Activated CD8-positive, alpha-beta memory T cell treated with anti-CD3 and anti-CD28 coated beads for 36 hours (primary cell): Measurements from ENCODE around the gene ASTL. TPM values are rescaled to one million over a fixed set of nuclear protein-coding genes. Genes with fewer than 3 reads are reported as not detected.

ENCODE experiments used
- CTCF ChIA-PET: fragments of 350-600 bp; sonication (Branson Sonifier 250); formaldehyde crosslinking; loops from one replicate; lab custom pipeline; 2021; ENCODE audit warnings: antibody characterized with exemption; lab: Charles Lee
- POLR2A ChIA-PET: fragments of 350-600 bp; sonication (Branson Sonifier 250); formaldehyde crosslinking; loops from one replicate; lab custom pipeline; 2021; ENCODE audit warnings: antibody characterized with exemption; lab: Charles Lee
- total RNA-seq, 2 experiments: library from RNA; stranded (reverse); gene quantifications; one replicate each; pipeline ENCODE4 v1.2.3, GENCODE V29; 2021

ASTL gene
- total RNA-seq: 10 to 100 TPM; 18.1 to 19.3 TPM

DNA sequence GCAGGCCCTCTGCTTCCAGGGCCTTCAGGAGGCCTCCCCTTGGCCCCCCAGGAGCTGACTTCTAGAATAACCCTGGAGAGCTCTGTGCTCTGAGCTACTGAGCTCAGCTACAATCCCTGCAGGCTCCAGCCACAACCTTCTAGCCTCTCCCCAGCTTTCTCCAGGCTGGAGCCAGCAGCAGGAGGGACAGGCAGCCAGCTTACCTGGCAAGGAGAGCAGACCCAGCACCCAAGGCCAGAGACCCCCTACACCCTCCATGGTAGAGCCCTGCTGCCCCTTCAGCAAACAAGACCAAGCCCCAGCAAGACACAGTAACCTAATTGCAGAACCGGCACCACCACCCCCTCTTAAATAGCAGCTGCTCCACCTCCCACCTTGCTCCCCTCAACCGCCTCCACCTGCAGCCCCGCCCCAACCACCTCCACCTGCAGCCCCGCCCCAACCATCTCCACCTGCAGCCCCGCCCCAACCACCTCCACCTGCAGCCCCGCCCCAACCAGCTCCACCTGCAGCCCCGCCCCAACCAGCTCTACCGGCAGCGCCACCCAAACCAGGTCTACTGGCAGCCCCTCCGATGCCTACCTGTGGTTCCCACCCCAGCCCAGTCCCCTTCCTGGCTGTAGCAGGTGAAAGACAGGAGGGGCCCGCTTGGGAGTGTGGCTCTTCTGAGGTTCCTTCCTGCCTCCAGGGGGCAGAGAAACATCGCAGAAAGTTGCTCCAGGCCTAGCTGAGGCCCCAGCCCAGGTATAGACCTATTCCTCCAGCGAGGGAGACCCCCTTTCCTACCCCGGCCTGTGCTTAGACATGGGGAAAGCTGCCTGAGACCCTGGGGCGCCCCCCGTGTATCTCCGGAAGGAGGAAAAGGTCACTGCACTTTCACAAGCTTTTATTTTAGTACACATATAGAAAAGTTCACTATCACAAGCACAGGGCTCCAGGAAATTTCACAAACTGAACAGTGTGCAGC, at the start of gene ASTL:
ASTL (minus strand) TSS at position 324 of the 967 bp plus-strand sequence; CDS start at position 258, 66 bp downstream.
- CTCF ChIA-PET: interaction anchor here (0.7 to 4.3 kb wide), 21 partner anchors 10 to 152 kb away, joined by 3 to 104 read pairs (median 4); no protein-coding TSS in a partner anchor
- POLR2A ChIA-PET: interaction anchor here (0.7 to 3.2 kb wide), 6 partner anchors 20 to 129 kb away, joined by 3 to 13 read pairs (median 6); partner anchors contain the start of gene STARD7

DNA sequence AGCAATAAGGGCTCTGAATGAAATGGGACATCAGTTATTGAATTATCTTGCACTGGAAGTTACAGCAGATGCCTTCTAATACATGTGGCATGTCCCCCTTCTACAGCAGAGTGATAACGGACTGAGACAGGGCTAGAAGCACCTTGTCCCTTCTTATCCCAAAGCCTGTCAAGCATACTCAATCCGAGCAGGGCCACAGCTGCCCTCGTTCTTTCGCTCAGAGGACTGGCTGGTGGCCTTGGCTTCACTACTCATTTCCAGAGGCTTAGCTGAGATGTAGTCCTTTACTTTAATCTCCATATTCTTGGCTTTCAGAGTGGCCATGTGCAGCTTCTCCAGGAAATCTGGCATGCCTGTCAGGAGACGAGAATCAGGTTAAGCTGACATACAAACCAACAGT, 48.3 kb upstream of the ASTL start:
- CTCF ChIA-PET: interaction anchor here (1.3 to 3.0 kb wide), 2 partner anchors 12 kb away, joined by 5 to 10 read pairs; no protein-coding TSS in a partner anchor
- POLR2A ChIA-PET: no interaction called here

GRCh38 chr2:96185516-96185915, 47.2 kb upstream of the ASTL start:
- ChIA-PET CTCF (interaction anchor here (1.1 to 3.0 kb wide), 2 partner anchors 11 to 45 kb away, joined by 3 to 10 read pairs; no protein-coding TSS in a partner anchor), POLR2A (interaction anchor here (0.9 kb wide), 1 partner anchor 23 kb away, joined by 3 read pairs; the partner anchor contains the start of gene STARD7)

DNA sequence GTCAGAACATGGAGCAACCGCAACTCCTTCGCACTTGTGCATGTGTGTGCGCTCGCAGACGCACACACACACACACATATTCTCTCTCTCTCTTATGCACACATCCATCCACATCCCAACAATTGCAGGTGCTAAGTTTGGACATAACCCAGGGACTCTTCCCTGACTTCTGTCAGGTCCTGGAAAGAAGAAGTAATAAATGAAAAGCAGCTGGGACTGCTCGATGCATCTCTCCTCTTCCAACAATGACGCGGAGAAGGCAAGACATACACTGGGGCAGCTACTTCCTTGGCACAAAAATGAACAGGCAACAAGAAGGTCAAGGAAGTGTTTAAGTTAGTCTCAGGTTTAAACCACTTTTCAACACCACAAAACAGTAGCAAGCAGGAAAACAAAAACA, 46.7 kb upstream of the ASTL start:
- POLR2A ChIA-PET: interaction anchor here (0.9 kb wide), 1 partner anchor 23 kb away, joined by 3 read pairs; the partner anchor contains the start of gene STARD7

GRCh38 chr2:96184188-96184587, 45.9 kb upstream of the ASTL start:
- CTCF ChIA-PET: interaction anchor here (3.0 kb wide), 1 partner anchor 9 kb away, joined by 10 read pairs; no protein-coding TSS in a partner anchor
- POLR2A ChIA-PET: no interaction called here

More for the DNA sequence above, 46.7 kb upstream of the ASTL start:
- CTCF ChIA-PET: interaction anchor here (1.1 to 3.0 kb wide), 2 partner anchors 10 to 44 kb away, joined by 3 to 10 read pairs; no protein-coding TSS in a partner anchor

DNA sequence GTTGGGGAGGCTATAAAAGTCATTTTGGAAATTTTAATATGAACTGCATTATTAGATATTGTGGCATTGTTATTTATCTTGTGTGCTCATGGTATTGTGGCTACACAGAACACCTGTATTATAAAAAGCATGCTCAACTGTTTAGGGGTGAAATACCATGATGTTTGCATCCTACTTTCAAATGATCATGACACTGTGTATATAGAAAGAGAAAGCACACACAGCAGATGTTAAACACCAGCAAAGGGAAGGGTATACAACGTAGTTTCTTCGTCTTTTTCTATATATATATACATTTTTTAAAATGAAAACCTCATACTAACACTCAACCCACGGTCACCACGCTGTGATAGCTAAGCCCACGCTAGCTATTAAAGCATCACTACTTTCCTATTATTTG, 43.2 kb upstream of the ASTL start:
- ChIA-PET POLR2A (interaction anchor here (0.7 to 1.5 kb wide), 3 partner anchors 28 to 582 kb away, joined by 3 to 5 read pairs (median 4); no protein-coding TSS in a partner anchor), CTCF (interaction anchor here (0.7 to 2.0 kb wide), 4 partner anchors 26 to 159 kb away, joined by 3 to 6 read pairs (median 5); no protein-coding TSS in a partner anchor)

GRCh38 chr2:96180521-96180920, 42.2 kb upstream of the ASTL start:
- CTCF ChIA-PET: interaction anchor here (0.6 to 2.0 kb wide), 5 partner anchors 15 to 159 kb away, joined by 3 to 6 read pairs (median 5); no protein-coding TSS in a partner anchor
- POLR2A ChIA-PET: no interaction called here

DNA sequence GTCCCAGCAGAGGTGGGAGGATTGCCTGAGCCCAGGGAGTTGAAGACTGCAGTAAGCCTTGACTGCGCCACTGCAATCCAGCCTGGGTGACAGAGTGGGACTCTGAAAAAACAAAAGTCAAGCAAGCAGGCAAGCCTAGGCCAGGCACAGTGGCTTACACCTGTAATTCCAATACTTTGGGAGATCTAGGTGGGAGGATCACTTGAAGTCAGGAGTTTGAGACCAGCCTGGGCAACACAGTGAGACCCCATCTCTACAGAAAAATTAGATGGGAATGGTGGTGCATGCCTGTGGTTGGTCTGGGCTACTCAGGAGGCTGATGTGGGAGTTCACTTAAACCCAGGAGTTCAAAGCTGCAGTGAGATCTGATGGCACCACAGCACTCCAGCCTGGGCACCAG, 41.7 kb upstream of the ASTL start:
- CTCF ChIA-PET: interaction anchor here (0.6 to 2.0 kb wide), 5 partner anchors 16 to 159 kb away, joined by 3 to 6 read pairs (median 5); no protein-coding TSS in a partner anchor
- POLR2A ChIA-PET: no interaction called here

- ChIA-PET POLR2A (no interaction called here), CTCF (interaction anchor here (0.7 to 4.7 kb wide), 3 partner anchors 34 to 60 kb away, joined by 4 to 89 read pairs (median 5); partner anchors contain the start of genes ADRA2B and DUSP2)
Measured at GRCh38 chr2:96176661-96177060, 38.4 kb upstream of the ASTL start.

- POLR2A ChIA-PET: no interaction called here
- CTCF ChIA-PET: interaction anchor here (1.4 to 4.7 kb wide), 7 partner anchors 9 to 59 kb away, joined by 5 to 104 read pairs (median 12); partner anchors contain the start of genes ADRA2B, ASTL and DUSP2
Measured at GRCh38 chr2:96175951-96176350, 37.6 kb upstream of the ASTL start.

DNA sequence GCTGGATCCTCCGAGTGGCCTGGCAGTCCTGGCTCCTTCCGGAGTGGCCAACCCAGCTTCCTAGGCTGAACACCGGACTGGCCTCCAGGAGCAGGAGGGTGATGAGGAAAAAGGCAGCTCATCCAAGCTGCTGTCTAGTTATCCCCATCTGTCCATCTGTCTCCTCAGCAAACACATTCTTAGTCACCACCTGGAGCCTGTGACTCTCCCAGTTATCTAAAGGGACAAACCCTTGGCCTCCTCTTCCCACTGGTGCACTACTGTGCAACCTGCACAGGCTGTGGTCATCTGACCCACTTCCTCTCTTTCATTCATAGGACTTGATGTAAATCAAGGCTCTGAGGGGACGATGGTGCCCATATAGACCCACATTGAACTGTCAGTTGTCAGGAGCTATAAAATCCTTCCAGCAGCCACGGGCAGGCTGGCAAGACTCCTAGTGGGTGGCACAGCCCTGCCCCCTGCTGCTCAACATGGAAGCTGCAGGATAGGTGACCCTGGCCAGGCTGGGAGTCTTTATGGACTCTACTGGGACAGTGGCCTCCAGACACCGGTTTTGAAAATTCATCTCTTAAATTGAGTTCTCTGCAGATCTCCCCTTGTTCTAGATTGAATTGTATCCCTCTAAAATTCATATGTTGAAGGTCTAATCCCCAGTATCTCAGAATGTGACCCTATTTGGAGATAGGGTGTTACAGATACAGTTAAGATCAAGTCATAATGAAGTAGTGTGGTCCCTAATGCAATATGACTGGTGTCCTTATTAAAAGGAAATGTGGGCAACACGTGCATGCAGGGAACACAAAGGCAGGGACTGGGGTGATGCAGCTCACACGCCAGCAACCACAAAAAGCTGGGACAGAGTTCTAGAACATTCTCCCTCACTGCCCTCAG, 36.2 kb upstream of the ASTL start:
- CTCF ChIA-PET: interaction anchor here (0.6 to 4.7 kb wide), 25 partner anchors 10 to 182 kb away, joined by 3 to 104 read pairs (median 6); partner anchors contain the start of genes ADRA2B, ASTL, DUSP2 and STARD7
- POLR2A ChIA-PET: interaction anchor here (0.6 to 1.7 kb wide), 5 partner anchors 10 to 416 kb away, joined by 4 to 19 read pairs (median 9); partner anchors contain the start of genes ASTL and DUSP2

- POLR2A ChIA-PET: no interaction called here
- CTCF ChIA-PET: interaction anchor here (1.0 kb wide), 1 partner anchor 33 kb away, joined by 4 read pairs; the partner anchor contains the start of gene ASTL
Measured at GRCh38 chr2:96171831-96172230, 33.5 kb upstream of the ASTL start.

DNA sequence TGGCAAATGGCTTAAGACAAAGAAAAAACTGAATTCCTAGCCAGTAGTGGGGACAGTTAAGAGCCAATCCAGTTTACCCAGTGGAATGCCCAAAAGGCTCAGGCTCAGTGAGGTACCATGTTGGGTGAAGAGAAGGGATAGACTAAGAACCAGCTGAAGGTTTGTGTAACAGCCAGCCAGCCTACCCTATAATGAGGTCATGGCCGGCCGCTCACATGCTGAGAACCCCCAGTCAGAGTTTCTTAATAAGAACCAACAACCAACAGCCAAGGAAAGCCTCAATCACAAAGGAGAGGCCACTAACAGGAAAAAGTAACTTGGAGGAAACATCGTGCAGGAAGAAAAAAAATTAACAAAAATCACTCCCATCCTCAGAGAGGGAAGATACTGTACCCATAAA, 32.3 kb upstream of the ASTL start:
- CTCF ChIA-PET: interaction anchor here (1.4 to 1.6 kb wide), 2 partner anchors 29 to 32 kb away, joined by 3 to 4 read pairs; partner anchors contain the start of gene ASTL
- POLR2A ChIA-PET: no interaction called here

DNA sequence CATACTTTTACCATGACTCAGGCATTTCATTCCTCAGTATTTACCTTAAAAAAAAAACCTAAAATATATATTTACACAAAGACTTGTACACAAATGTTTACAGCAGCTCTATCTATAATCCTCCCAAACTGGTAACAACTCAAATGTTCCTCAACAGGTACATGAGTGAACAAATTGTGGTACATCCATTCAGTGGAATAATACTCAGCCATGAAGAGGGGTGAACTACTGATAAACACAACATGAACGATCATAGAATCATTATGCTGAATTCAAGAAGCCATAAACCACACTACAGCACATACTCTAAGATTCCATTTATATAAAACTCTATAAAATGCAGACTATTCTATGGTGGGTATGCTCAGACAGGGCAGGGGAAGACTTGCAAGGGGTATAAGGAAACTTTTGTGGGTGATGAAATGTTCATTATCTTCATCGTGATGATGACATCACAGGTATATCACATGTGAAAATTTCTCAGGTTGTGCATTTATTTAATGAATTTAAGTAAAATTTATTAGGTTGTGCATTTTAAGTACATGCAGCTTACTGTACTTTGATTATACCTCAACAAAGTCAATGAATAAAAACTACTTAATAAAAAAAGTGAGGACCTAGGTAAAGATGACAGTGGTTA, 31.7 kb upstream of the ASTL start:
- ChIA-PET CTCF (interaction anchor here (1.4 to 1.6 kb wide), 2 partner anchors 28 to 31 kb away, joined by 3 to 4 read pairs; partner anchors contain the start of gene ASTL), POLR2A (no interaction called here)

DNA sequence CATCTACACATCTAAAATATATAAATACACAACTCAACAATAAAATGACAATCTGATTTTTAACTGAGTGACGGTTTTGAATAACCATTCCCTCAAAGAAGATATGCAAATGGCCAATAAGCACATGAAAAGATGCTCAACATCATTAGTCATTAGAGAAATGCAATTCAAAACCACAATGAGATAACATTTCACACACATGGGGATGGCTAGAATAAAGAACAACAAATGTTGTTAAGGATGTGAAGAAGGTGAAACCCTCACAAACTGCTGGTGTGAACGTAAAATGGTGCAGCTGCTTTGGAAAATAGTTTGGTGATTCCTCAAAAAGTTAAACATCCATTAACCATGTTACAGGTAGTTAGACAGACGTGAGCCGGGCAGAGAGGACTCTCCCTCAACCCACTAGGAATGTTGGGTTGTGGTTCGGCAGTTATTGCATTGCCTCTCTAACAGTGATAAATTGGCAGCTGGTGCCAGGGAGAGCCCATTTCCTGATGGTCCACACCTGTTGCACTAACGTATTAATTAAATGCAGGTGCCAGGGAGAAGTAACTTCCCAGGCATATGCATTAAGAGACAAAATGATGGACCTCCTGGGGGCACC, 29.2 kb upstream of the ASTL start:
- ChIA-PET CTCF (interaction anchor here (1.1 to 2.5 kb wide), 2 partner anchors 10 to 25 kb away, joined by 3 to 7 read pairs; no protein-coding TSS in a partner anchor), POLR2A (interaction anchor here (1.2 kb wide), 1 partner anchor 22 kb away, joined by 3 read pairs; the partner anchor contains the start of gene DUSP2)

- ChIA-PET POLR2A (interaction anchor here (0.5 to 10.7 kb wide), 9 partner anchors 10 to 155 kb away, joined by 3 to 240 read pairs (median 5); partner anchors contain the start of gene DUSP2), CTCF (interaction anchor here (0.6 to 9.8 kb wide), 7 partner anchors 9 to 693 kb away, joined by 3 to 141 read pairs (median 4); partner anchors contain the start of genes ANKRD39 and DUSP2)
Measured at GRCh38 chr2:96164459-96165184, 26.3 kb upstream of the ASTL start.
